Endothelial cell of umbilical vein (primary cell): Measurements from ENCODE around the gene OSBPL9.

Experiments used
- CTCF ChIP-seq, 2 donors: IDR thresholded peaks; 1 replicate in 1 of 2; 2 replicates in 1 of 2; pipeline ENCODE4 v1.5.1; 2011; ENCODE audit warnings: low read length in 2 of 2, mild to moderate bottlenecking in 2 of 2, moderate library complexity in 2 of 2, control low read depth in 1 of 2, inconsistent platforms in 1 of 2, low read depth in 1 of 2; ENCODE audit not compliant: insufficient read depth in 1 of 2; ENCODE audit errors: extremely low read depth in 1 of 2
- GATA2 ChIP-seq: IDR thresholded peaks from 2 replicates; pipeline ENCODE4 v1.7.0; 2011; ENCODE audit warnings: low read depth, mild to moderate bottlenecking, moderate library complexity, mixed read lengths, low read length; ENCODE audit not compliant: insufficient read length, insufficient read depth
- MAX ChIP-seq: IDR thresholded peaks from 2 replicates; pipeline ENCODE4 v1.6.1; 2011; ENCODE audit not compliant: insufficient read depth, insufficient read length
- MYC ChIP-seq: IDR thresholded peaks from one replicate; pipeline ENCODE4 v1.6.1; 2011; ENCODE audit warnings: mild to moderate bottlenecking, low read depth, low read length
- POLR2A ChIP-seq: IDR thresholded peaks from 2 replicates; pipeline ENCODE4 v1.6.1; 2012; ENCODE audit warnings: low read depth, mild to moderate bottlenecking, control low read depth, low read length
- POLR2AphosphoS5 ChIP-seq: IDR thresholded peaks from 2 replicates; pipeline ENCODE4 v1.6.1; 2012; ENCODE audit warnings: low read depth, mild to moderate bottlenecking, control low read depth, low read length, moderate library complexity; ENCODE audit not compliant: insufficient read depth

GRCh38 chr1:51629918-51630317 is 13.0 kb downstream of the OSBPL9 start:
- TF ChIP-seq POLR2A = no peak
- no peak for TF ChIP-seq CTCF (IDR thresholded peaks at IDR 0.05; ENCODE audit: extremely low read depth in 1 of 2, insufficient read depth in 1 of 2, low read depth in 1 of 2, low read length in 2 of 2)
- no peak for TF ChIP-seq POLR2AphosphoS5
- TF ChIP-seq MYC = no peak
- TF ChIP-seq MAX = no peak
- no peak for TF ChIP-seq GATA2
